Measurements from ENCODE around the gene MRPL20.
"Not testable (repeated sequence)": the region's sequence is repeated elsewhere in the genome, so short reads cannot be mapped to it uniquely, and the experiment has no call there.

The MRPL20 gene

DNA sequence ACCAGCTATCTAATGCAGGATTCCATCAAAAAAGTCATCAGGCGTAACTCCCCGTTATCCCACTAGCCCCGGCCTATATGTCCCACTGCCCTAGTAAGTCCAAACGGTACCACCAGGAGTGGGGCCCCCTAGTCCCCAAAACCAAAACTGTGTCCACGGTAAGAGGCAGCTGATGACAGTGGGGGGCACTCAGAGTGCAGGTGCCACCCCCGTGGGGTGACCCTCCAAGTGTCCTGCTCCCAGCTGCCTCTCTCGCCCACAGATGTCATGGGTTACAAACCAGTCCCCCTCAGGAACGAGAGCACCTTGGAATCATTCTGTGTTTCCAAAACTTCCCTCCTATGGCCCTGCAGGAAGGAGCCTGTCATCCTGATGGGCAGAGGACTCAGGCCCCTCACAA, 21.2 kb downstream of the MRPL20 start:
- DNase-seq (ENCODE audit: extremely low read depth, low read depth), result no peak

DNA sequence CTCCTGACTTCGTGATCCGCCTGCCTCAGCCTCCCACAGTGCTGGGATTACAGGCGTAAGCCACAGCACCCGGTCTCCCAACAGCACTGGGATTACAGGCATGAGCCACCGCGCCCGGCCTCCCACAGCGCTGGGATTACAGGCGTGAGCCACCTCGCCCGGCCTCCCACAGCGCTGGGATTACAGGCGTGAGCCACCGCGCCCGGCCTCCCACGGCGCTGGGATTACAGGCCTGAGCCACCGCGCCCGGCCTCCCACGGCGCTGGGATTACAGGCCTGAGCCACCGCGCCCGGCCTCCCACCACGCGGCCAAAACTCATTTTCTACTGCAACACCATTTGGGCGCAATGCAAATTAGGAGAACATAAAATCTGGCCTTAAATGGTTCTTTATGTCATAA, 21.8 kb downstream of the MRPL20 start:
- DNase-seq (ENCODE audit: extremely low read depth, low read depth); H3K4me3 ChIP-seq (replicated peaks; ENCODE audit: low read depth, low read length): not testable (repeated sequence)

More for the DNA sequence above, 21.2 kb downstream of the MRPL20 start:
- no peak for TF ChIP-seq CTCF (IDR thresholded peaks at IDR 0.05; ENCODE audit: low read depth, low read length, missing control alignments)
- H3K4me3 ChIP-seq (replicated peaks; ENCODE audit: low read depth, low read length), result no peak overlapping the region

DNA sequence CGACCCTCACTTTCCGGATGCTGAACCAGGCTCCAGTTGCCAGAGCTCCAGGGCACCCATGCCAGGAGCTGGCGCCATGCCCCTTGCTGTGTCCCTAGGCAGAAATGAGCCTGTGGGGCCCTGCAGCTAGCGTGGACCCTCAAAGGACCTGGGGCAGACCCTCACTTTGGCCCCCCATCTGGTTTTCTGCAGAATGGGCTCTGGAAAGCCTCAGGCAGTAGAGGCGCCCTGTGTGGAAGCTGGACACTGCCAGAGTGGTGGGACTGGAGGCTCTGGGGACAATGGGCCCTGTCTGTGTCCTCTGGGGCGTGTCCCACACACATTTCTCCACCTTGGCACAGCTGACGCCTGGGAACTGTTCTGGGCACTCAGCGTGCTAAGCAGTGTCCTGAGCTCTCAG, 25.8 kb downstream of the MRPL20 start:
- no peak for TF ChIP-seq CTCF (IDR thresholded peaks at IDR 0.05; ENCODE audit: low read depth, low read length, missing control alignments)
- no peak for DNase-seq (ENCODE audit: extremely low read depth, low read depth)
- H3K4me3 ChIP-seq (replicated peaks; ENCODE audit: low read depth, low read length), result no peak overlapping the region

DNA sequence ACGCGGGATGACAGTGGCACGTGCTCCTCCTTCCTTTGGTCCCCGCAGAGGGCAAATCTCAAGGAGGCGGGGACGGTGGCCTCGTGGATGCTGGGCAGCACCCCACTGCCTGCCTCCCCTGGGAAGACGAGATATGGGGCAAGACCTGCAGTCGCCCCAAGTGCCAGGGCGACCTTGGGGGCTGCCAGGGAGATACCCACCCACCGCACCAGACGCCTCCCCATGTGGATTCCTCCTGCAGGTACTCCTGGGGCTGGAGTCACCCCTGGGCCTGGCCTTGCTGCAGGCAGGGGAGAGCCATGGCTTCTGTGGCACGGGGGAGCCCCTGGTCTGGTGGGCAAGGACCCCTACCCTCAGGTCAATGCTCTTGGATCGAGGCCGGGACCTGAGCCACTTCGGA, 26.2 kb downstream of the MRPL20 start:
- no peak overlapping the region for H3K4me3 ChIP-seq (replicated peaks; ENCODE audit: low read depth, low read length)
- no peak for TF ChIP-seq CTCF (IDR thresholded peaks at IDR 0.05; ENCODE audit: low read depth, low read length, missing control alignments)
- no peak for DNase-seq (ENCODE audit: extremely low read depth, low read depth)

GRCh38 chr1:1377540-1378205, 29.4 kb downstream of the MRPL20 start:
- TF ChIP-seq CTCF (IDR thresholded peaks at IDR 0.05; ENCODE audit: low read depth, low read length, missing control alignments), result no peak
- no peak overlapping the region for H3K4me3 ChIP-seq (replicated peaks; ENCODE audit: low read depth, low read length)
- DNase-seq (ENCODE audit: extremely low read depth, low read depth), result no peak

GRCh38 chr1:1376551-1377226, 30.4 kb downstream of the MRPL20 start:
- H3K4me3 ChIP-seq (replicated peaks; ENCODE audit: low read depth, low read length), result no peak overlapping the region
- no peak for TF ChIP-seq CTCF (IDR thresholded peaks at IDR 0.05; ENCODE audit: low read depth, low read length, missing control alignments)

GRCh38 chr1:1374929-1375662, 32.0 kb downstream of the MRPL20 start, which contains the start of gene AURKAIP1:
TSS of gene AURKAIP1 (minus strand) at chr1:1375207. CDS start at chr1:1374756, 451 bp downstream.
- H3K4me3 ChIP-seq (replicated peaks; ENCODE audit: low read depth, low read length), result peak within 1 kb of the TSS; percentile 98
- DNase-seq (ENCODE audit: extremely low read depth, low read depth), result peak; percentile 99
- peak; percentile 27 for TF ChIP-seq CTCF (IDR thresholded peaks at IDR 0.05; ENCODE audit: low read depth, low read length, missing control alignments)

More at GRCh38 chr1:1376551-1377226, 30.4 kb downstream of the MRPL20 start:
- DNase-seq (ENCODE audit: extremely low read depth, low read depth), result no peak
